Calu3 (cell line): ENCODE measurements around the gene SMIM43. TPM values are rescaled to one million over a fixed set of nuclear protein-coding genes. Genes with fewer than 3 reads are reported as not detected.
A peak's percentile ranks its signal among the peaks of the same experiment; 100 is the strongest.
"Not testable (repeated sequence)": the region's sequence is repeated elsewhere in the genome, so short reads cannot be mapped to it uniquely, and the experiment has no call there.

Experiments used
- BruUV-seq: library from RNA; stranded (reverse); fragments of 400-500 nt; replicated peaks from 2 replicates; lab custom pipeline; 2021; lab: Mats Ljungman, UMichigan
- CTCF ChIA-PET: fragments of 300-600 bp; sonication (Branson Sonifier 250); formaldehyde crosslinking; loops from one replicate; lab custom pipeline; 2022; ENCODE audit warnings: antibody characterized with exemption; lab: Charles Lee
- DNase-seq: peaks from one replicate; pipeline ENCODE4 v3.0.0; 2022
- H3K27ac Mint-ChIP-seq: one replicate; pipeline ENCODE4 v1.8.0; 2022; ENCODE audit warnings: mixed read lengths; ENCODE audit not compliant: unreplicated experiment
- H3K27me3 Mint-ChIP-seq: one replicate; pipeline ENCODE4 v1.8.0; 2022; ENCODE audit warnings: mixed read lengths; ENCODE audit not compliant: unreplicated experiment
- H3K36me3 Mint-ChIP-seq: one replicate; pipeline ENCODE4 v1.8.0; 2022; ENCODE audit warnings: mild to moderate bottlenecking, moderate library complexity, mixed read lengths; ENCODE audit not compliant: insufficient read depth, unreplicated experiment
- H3K4me1 Mint-ChIP-seq: one replicate; pipeline ENCODE4 v1.8.0; 2022; ENCODE audit warnings: mild to moderate bottlenecking, low read depth, mixed read lengths; ENCODE audit not compliant: unreplicated experiment
- H3K4me3 Mint-ChIP-seq: one replicate; pipeline ENCODE4 v1.8.0; 2022; ENCODE audit warnings: mild to moderate bottlenecking, low read depth, moderate library complexity, mixed read lengths; ENCODE audit not compliant: unreplicated experiment
- H3K9me3 Mint-ChIP-seq: one replicate; pipeline ENCODE4 v1.8.0; 2022; ENCODE audit warnings: low read depth, mixed read lengths; ENCODE audit not compliant: unreplicated experiment
- intact Hi-C: fragments of 100-400 bp; cut with micrococcal nuclease; formaldehyde crosslinking; loops from one replicate; pipeline ENCODE4 v1.10.0; 2022; ENCODE audit not compliant: unreplicated experiment
- total RNA-seq: library from RNA; stranded (reverse); gene quantifications from 2 replicates; pipeline ENCODE4 v1.2.3, GENCODE V29; 2022
- TF ChIP-seq, protein P1 (sequence below): fragments of 200-600 bp; IDR thresholded peaks from one replicate; pipeline ENCODE4 v1.8.0; 2022; ENCODE audit warnings: antibody characterized with exemption; ENCODE audit not compliant: unreplicated experiment

Gene SMIM43
- total RNA-seq, 1 experiment from 2014 or later, result not detected

GRCh38 chr4:121737846-121738554, 27.0 kb downstream of the SMIM43 start:
- TF ChIP-seq, protein P1, sequence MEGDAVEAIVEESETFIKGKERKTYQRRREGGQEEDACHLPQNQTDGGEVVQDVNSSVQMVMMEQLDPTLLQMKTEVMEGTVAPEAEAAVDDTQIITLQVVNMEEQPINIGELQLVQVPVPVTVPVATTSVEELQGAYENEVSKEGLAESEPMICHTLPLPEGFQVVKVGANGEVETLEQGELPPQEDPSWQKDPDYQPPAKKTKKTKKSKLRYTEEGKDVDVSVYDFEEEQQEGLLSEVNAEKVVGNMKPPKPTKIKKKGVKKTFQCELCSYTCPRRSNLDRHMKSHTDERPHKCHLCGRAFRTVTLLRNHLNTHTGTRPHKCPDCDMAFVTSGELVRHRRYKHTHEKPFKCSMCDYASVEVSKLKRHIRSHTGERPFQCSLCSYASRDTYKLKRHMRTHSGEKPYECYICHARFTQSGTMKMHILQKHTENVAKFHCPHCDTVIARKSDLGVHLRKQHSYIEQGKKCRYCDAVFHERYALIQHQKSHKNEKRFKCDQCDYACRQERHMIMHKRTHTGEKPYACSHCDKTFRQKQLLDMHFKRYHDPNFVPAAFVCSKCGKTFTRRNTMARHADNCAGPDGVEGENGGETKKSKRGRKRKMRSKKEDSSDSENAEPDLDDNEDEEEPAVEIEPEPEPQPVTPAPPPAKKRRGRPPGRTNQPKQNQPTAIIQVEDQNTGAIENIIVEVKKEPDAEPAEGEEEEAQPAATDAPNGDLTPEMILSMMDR, result no peak
- intact Hi-C loops, result loop anchor here (2.0 kb wide), 2 partner anchors 275 to 367 kb away; no protein-coding TSS in a partner anchor
- H3K36me3 Mint-ChIP-seq, result no peaks in the 10 kb centered on the region

GRCh38 chr4:121736735-121737351, 28.1 kb downstream of the SMIM43 start:
- H3K9me3 Mint-ChIP-seq, result no peaks in the 10 kb centered on the region
- H3K27ac Mint-ChIP-seq, result no peak overlapping the region
- no peak overlapping the region for H3K4me3 Mint-ChIP-seq

More at GRCh38 chr4:121737846-121738554, 27.0 kb downstream of the SMIM43 start:
- CTCF ChIA-PET, result no interaction called here
- Mint-ChIP-seq H3K4me1 (peaks cover 9% of the 10 kb centered on the region), H3K9me3 (no peaks in the 10 kb centered on the region), H3K4me3 (no peak overlapping the region), H3K27ac (no peak overlapping the region), H3K27me3 (no peaks in the 10 kb centered on the region)
- DNase-seq, result no peak
- BruUV-seq, result no TSS peak

DNA sequence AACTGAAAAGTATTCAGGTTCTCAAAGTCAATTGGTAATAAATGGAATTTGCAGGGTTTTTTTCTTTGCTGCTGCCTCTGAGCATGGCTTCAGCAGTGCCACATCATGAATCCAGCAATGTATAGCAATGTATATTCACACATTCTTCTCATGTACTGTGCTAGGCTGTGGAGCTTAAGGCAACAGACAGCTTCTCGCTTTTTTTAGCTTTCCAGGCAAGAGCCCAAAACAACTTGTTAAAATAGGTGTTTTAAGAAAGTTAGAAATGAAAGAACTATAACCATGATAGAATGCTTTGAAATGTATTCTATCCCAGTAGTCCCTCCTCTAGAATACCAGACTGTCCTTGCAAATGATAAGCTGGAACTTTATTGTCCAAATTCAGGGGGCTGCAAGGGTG, 30.4 kb downstream of the SMIM43 start:
- Mint-ChIP-seq H3K27me3 (no peaks in the 10 kb centered on the region), H3K4me1 (peaks cover 9% of the 10 kb centered on the region), H3K4me3 (no peak overlapping the region), H3K27ac (no peak overlapping the region), H3K36me3 (no peaks in the 10 kb centered on the region), H3K9me3 (no peaks in the 10 kb centered on the region)
- TF ChIP-seq, protein P1, result no peak
- no TSS peak for BruUV-seq
- DNase-seq, result no peak
- intact Hi-C loops, result no loop called here
- CTCF ChIA-PET, result no interaction called here

More at GRCh38 chr4:121736735-121737351, 28.1 kb downstream of the SMIM43 start:
- peaks cover 9% of the 10 kb centered on the region for H3K4me1 Mint-ChIP-seq
- no peaks in the 10 kb centered on the region for H3K27me3 Mint-ChIP-seq
- DNase-seq, result peak; percentile 58
- BruUV-seq, result no TSS peak
- no peaks in the 10 kb centered on the region for H3K36me3 Mint-ChIP-seq
- CTCF ChIA-PET, result interaction anchor here (1.1 to 1.2 kb wide), 2 partner anchors 274 to 366 kb away, joined by 7 to 8 read pairs; no protein-coding TSS in a partner anchor
- TF ChIP-seq, protein P1, result peak; percentile 42
- intact Hi-C loops, result loop anchor here (2.0 kb wide), 2 partner anchors 274 to 366 kb away; no protein-coding TSS in a partner anchor

- no peak overlapping the region for H3K4me3 Mint-ChIP-seq
- H3K27ac Mint-ChIP-seq, result no peak overlapping the region
- BruUV-seq, result no TSS peak
- no peak for DNase-seq
- TF ChIP-seq, protein P1, result no peak
- H3K27me3 Mint-ChIP-seq, result no peaks in the 10 kb centered on the region
- CTCF ChIA-PET, result no interaction called here
- intact Hi-C loops, result no loop called here
- no peaks in the 10 kb centered on the region for H3K36me3 Mint-ChIP-seq
- peaks cover 12% of the 10 kb centered on the region for H3K4me1 Mint-ChIP-seq
- no peaks in the 10 kb centered on the region for H3K9me3 Mint-ChIP-seq
Observed at GRCh38 chr4:121733942-121734341, 31.0 kb downstream of the SMIM43 start.

GRCh38 chr4:121729753-121730152, 35.2 kb downstream of the SMIM43 start:
- H3K9me3 Mint-ChIP-seq, DNase-seq, H3K36me3 Mint-ChIP-seq, H3K4me3 Mint-ChIP-seq, BruUV-seq, CTCF ChIA-PET, H3K4me1 Mint-ChIP-seq, H3K27ac Mint-ChIP-seq, H3K27me3 Mint-ChIP-seq: not testable (repeated sequence)
- intact Hi-C loops, result loop anchor here (5.0 kb wide), 1 partner anchor 72 kb away; no protein-coding TSS in a partner anchor
